H1 (cell line): Measurements from ENCODE around the gene AIFM2. TPM values are rescaled to one million over a fixed set of nuclear protein-coding genes. Genes with fewer than 3 reads are reported as not detected.

Experiments used
- CTCF ChIA-PET: fragments of 300-600 bp; sonication (Branson Sonifier 250); formaldehyde crosslinking; loops from one replicate; lab custom pipeline; 2021; ENCODE audit not compliant: partially characterized antibody; lab: Charles Lee
- POLR2A ChIA-PET: fragments of 300-600 bp; sonication (Branson Sonifier 250); formaldehyde crosslinking; loops from one replicate; lab custom pipeline; 2021; ENCODE audit warnings: inconsistent platforms; ENCODE audit not compliant: partially characterized antibody; lab: Charles Lee
- DNase-seq, 2 experiments: peaks; one replicate each; pipeline versions ENCODE4 v3.0.0 to v3.0.0-alpha.2; 2010 to 2022; ENCODE audit warnings: low spot score in 2 of 2, low read depth in 1 of 2, mixed read lengths in 1 of 2
- FAIRE-seq: peaks from 2 replicates; lab custom pipeline; 2011; peaks lifted over from hg19 to GRCh38; lab: Jason Lieb, UNC
- H2AFZ ChIP-seq: 2 replicates; pipeline ENCODE4 v1.8.1; 2012; ENCODE audit warnings: low read length, inconsistent platforms
- H2AK5ac ChIP-seq: 2 replicates; pipeline ENCODE4 v1.6.1; 2013; ENCODE audit warnings: low read depth, low read length
- H2BK120ac ChIP-seq: replicated peaks from 2 replicates; pipeline ENCODE3; 2013; ENCODE audit warnings: low read depth, low read length, inconsistent platforms
- H2BK12ac ChIP-seq: 2 replicates; pipeline ENCODE4 v1.6.1; 2013; ENCODE audit warnings: low read depth, low read length
- H2BK15ac ChIP-seq: 2 replicates; pipeline ENCODE4 v1.6.1; 2013; ENCODE audit warnings: low read length
- H2BK20ac ChIP-seq: 2 replicates; pipeline ENCODE4 v1.6.1; 2013; ENCODE audit warnings: low read length
- H2BK5ac ChIP-seq: 2 replicates; pipeline ENCODE4 v1.6.1; 2013; ENCODE audit warnings: low read depth, low read length
- H3K14ac ChIP-seq: 2 replicates; pipeline ENCODE4 v1.6.1; 2013; ENCODE audit warnings: inconsistent platforms; ENCODE audit not compliant: insufficient read length
- H3K18ac ChIP-seq: 2 replicates; pipeline ENCODE4 v1.6.1; 2013; ENCODE audit warnings: low read length; ENCODE audit errors: extremely low read depth
- H3K23ac ChIP-seq: 2 replicates; pipeline ENCODE4 v1.6.1; 2013; ENCODE audit warnings: inconsistent platforms; ENCODE audit not compliant: insufficient read length
- H3K23me2 ChIP-seq: 2 replicates; pipeline ENCODE4 v1.6.1; 2013; ENCODE audit warnings: low read depth, low read length
- H3K27ac ChIP-seq: 2 replicates; pipeline ENCODE4 v1.6.1; 2011; ENCODE audit warnings: low read depth, low read length, inconsistent platforms
- H3K27me3 ChIP-seq, 4 experiments: replicated peaks in 1 of 4; 1 replicate in 1 of 4; 2 replicates in 3 of 4; pipeline versions ENCODE4 v1.6.1 to v1.8.1; 2011 to 2013; ENCODE audit warnings: low read length in 3 of 4, mild to moderate bottlenecking in 3 of 4, inconsistent platforms in 2 of 4, mixed read lengths in 2 of 4, moderate library complexity in 1 of 4; ENCODE audit not compliant: control insufficient read depth in 3 of 4, insufficient read depth in 3 of 4; ENCODE audit errors: extremely low read depth in 1 of 4
- H3K36me3 ChIP-seq, 4 experiments: 2 replicates each; pipeline versions ENCODE4 v1.6.1 to v1.8.1; 2011 to 2013; ENCODE audit warnings: mild to moderate bottlenecking in 4 of 4, low read length in 3 of 4, moderate library complexity in 2 of 4, control low read depth in 1 of 4, inconsistent platforms in 1 of 4; ENCODE audit not compliant: insufficient read depth in 4 of 4, control insufficient read depth in 2 of 4
- H3K4ac ChIP-seq: replicated peaks from 2 replicates; pipeline ENCODE3; 2013; ENCODE audit warnings: low read length, low read depth, mixed read lengths, inconsistent platforms; ENCODE audit not compliant: insufficient read length
- H3K4me1 ChIP-seq, 4 experiments: replicated peaks in 1 of 4; 1 replicate in 1 of 4; 2 replicates in 3 of 4; pipeline versions ENCODE4 v1.6.1 to v1.8.1; 2011 to 2013; ENCODE audit warnings: low read length in 3 of 4, inconsistent platforms in 2 of 4, mixed read lengths in 1 of 4; ENCODE audit not compliant: insufficient read depth in 4 of 4, control insufficient read depth in 3 of 4
- H3K4me2 ChIP-seq, 2 experiments: 2 replicates each; pipeline versions ENCODE4 v1.6.1 to v1.8.1; 2011 to 2013; ENCODE audit warnings: low read depth in 2 of 2, low read length in 2 of 2, control low read depth in 1 of 2, inconsistent platforms in 1 of 2, mild to moderate bottlenecking in 1 of 2; ENCODE audit not compliant: insufficient read depth in 1 of 2
- H3K4me3 ChIP-seq, 4 experiments: fragments of 200-600, 300-600 bp in 1 of 4; sonication (generic), shearing (Covaris generic), sonication (Bioruptor Twin) in 1 of 4; 2 replicates each; pipeline versions ENCODE4 v1.5.1 to v1.8.1; 2011 to 2016; ENCODE audit warnings: low read length in 4 of 4, low read depth in 3 of 4, control low read depth in 2 of 4, inconsistent platforms in 2 of 4, mild to moderate bottlenecking in 2 of 4, mixed read lengths in 1 of 4, moderate library complexity in 1 of 4; ENCODE audit not compliant: insufficient read depth in 2 of 4; ENCODE audit errors: extremely low read depth in 1 of 4
- H3K56ac ChIP-seq: replicated peaks from 2 replicates; pipeline ENCODE3; 2013; ENCODE audit warnings: low read depth, mild to moderate bottlenecking, mixed read lengths, low read length, inconsistent platforms; ENCODE audit not compliant: insufficient read length
- H3K79me1 ChIP-seq: 2 replicates; pipeline ENCODE4 v1.6.1; 2013; ENCODE audit warnings: low read depth, low read length, control low read depth
- H3K79me2 ChIP-seq, 2 experiments: 2 replicates each; pipeline versions ENCODE4 v1.6.1 to v1.8.1; 2012 to 2013; ENCODE audit warnings: low read length in 2 of 2, mild to moderate bottlenecking in 2 of 2, inconsistent platforms in 1 of 2; ENCODE audit not compliant: insufficient read depth in 2 of 2, control insufficient read depth in 1 of 2
- H3K9ac ChIP-seq, 4 experiments: replicated peaks in 1 of 4; 1 replicate in 1 of 4; 2 replicates in 3 of 4; pipeline versions ENCODE4 v1.6.1 to v1.8.1; 2011 to 2013; ENCODE audit warnings: low read depth in 3 of 4, low read length in 3 of 4, control low read depth in 2 of 4, mild to moderate bottlenecking in 2 of 4, moderate library complexity in 2 of 4, inconsistent platforms in 1 of 4; ENCODE audit errors: extremely low read depth in 1 of 4
- H3K9me3 ChIP-seq, 2 experiments: 2 replicates each; pipeline versions ENCODE4 v1.6.1 to v1.8.1; 2012 to 2013; ENCODE audit warnings: mild to moderate bottlenecking in 2 of 2, moderate library complexity in 2 of 2, control low read depth in 1 of 2, inconsistent platforms in 1 of 2, low read depth in 1 of 2, low read length in 1 of 2, mixed read lengths in 1 of 2; ENCODE audit not compliant: insufficient read depth in 2 of 2
- H4K20me1 ChIP-seq, 2 experiments: replicated peaks in 1 of 2; 2 replicates each; pipeline versions ENCODE3 to v1.8.1; 2011 to 2013; ENCODE audit warnings: inconsistent platforms in 2 of 2, low read length in 2 of 2, mild to moderate bottlenecking in 1 of 2; ENCODE audit not compliant: insufficient read depth in 2 of 2, control insufficient read depth in 1 of 2
- H4K5ac ChIP-seq: 2 replicates; pipeline ENCODE4 v1.6.1; 2013; ENCODE audit warnings: low read length, low read depth, mixed read lengths, inconsistent platforms; ENCODE audit not compliant: insufficient read length
- H4K8ac ChIP-seq: 2 replicates; pipeline ENCODE4 v1.8.0; 2013; ENCODE audit warnings: mild to moderate bottlenecking, moderate library complexity, low read length, inconsistent platforms; ENCODE audit not compliant: insufficient read depth; ENCODE audit errors: extremely low read depth
- H4K91ac ChIP-seq: replicated peaks from 2 replicates; pipeline ENCODE3; 2013; ENCODE audit warnings: low read length, mixed read lengths, inconsistent platforms; ENCODE audit not compliant: insufficient read length
- EGR1 ChIP-seq: IDR thresholded peaks from 2 replicates; pipeline ENCODE4 v1.6.1; 2011; ENCODE audit warnings: low read depth, low read length, borderline replicate concordance
- KDM4A ChIP-seq: IDR thresholded peaks from one replicate; pipeline ENCODE4 v1.7.1; 2012; ENCODE audit warnings: low read depth, mild to moderate bottlenecking, moderate library complexity, low read length, inconsistent platforms; ENCODE audit not compliant: severe bottlenecking
- RAD21 ChIP-seq, 2 experiments: IDR thresholded peaks in 1 of 2; conservative IDR thresholded peaks in 1 of 2; 2 replicates each; pipeline ENCODE4 v1.6.1; 2011; ENCODE audit warnings: low read depth in 2 of 2, low read length in 2 of 2, improper control_type of control experiment in 1 of 2, inconsistent platforms in 1 of 2, mild to moderate bottlenecking in 1 of 2, moderate library complexity in 1 of 2
- RXRA ChIP-seq: IDR thresholded peaks from 2 replicates; pipeline ENCODE4 v1.6.1; 2011; ENCODE audit warnings: low read depth, mild to moderate bottlenecking, low read length, moderate library complexity; ENCODE audit not compliant: insufficient read depth
- TAF1 ChIP-seq: IDR thresholded peaks from 2 replicates; pipeline ENCODE4 v1.6.1; 2011; ENCODE audit warnings: mild to moderate bottlenecking, low read depth, low read length
- TBP ChIP-seq: IDR thresholded peaks from 2 replicates; pipeline ENCODE4 v1.6.1; 2011; ENCODE audit warnings: low read depth, low read length, improper control_type of control experiment
- ZNF274 ChIP-seq: IDR thresholded peaks from 2 replicates; pipeline ENCODE4 v1.7.0; 2012; ENCODE audit warnings: low read length, borderline replicate concordance; ENCODE audit errors: extremely low read depth
- WGBS, 2 experiments: shearing (Covaris generic) in 1 of 2; methylation state at CpG; one replicate each; pipeline versions ENCODE4 v1.1.6 to v1.1.7; 2013 to 2015; ENCODE audit warnings: low lambda C conversion rate in 2 of 2, mixed read lengths in 2 of 2, inconsistent platforms in 1 of 2, low coverage in 1 of 2, missing lambda C conversion rate in 1 of 2; ENCODE audit not compliant: insufficient replicate concordance in 2 of 2, insufficient coverage in 1 of 2, insufficient read length in 1 of 2; ENCODE audit errors: extremely low coverage in 1 of 2, missing lambda C conversion rate in 1 of 2; 5-methylcytosine and 5-hydroxymethylcytosine counted together
- polyA plus RNA-seq, 7 experiments: library from polyadenylated mRNA; depleted of rRNA in 3 of 7; stranded (reverse) in 5 of 7; unstranded in 2 of 7; fragments of >200 nt in 5 of 7; fragments of 200-250 nt in 2 of 7; gene quantifications; 1 replicate in 5 of 7; 2 replicates in 1 of 7; 4 replicates in 1 of 7; pipeline versions ENCODE4 v1.2.1 to v1.2.3, GENCODE V29; 2011 to 2013; ENCODE audit warnings: missing spikeins in 2 of 7, mixed read lengths in 2 of 7
- total RNA-seq: library from RNA; stranded (reverse); fragmentation: NEBNext Ultra II Directional; extraction: Animal tissue kit (Norgen Biotek cat#: 25700); gene quantifications from 2 replicates; pipeline ENCODE4 v1.2.1, GENCODE V29; 2021
- TF ChIP-seq, protein P1 (sequence below): IDR thresholded peaks from 2 replicates; pipeline ENCODE4 v1.6.1; 2011; ENCODE audit warnings: low read length, improper control_type of control experiment
- TF ChIP-seq, protein P2 (sequence below), 3 experiments: IDR thresholded peaks; 1 replicate in 2 of 3; 2 replicates in 1 of 3; pipeline versions ENCODE4 v1.5.1 to v1.6.1; 2011; ENCODE audit warnings: low read length in 3 of 3, mild to moderate bottlenecking in 3 of 3, inconsistent platforms in 2 of 3, low read depth in 1 of 3, moderate library complexity in 1 of 3; ENCODE audit not compliant: insufficient read depth in 1 of 3; ENCODE audit errors: control extremely low read depth in 1 of 3

AIFM2 gene
- total and polyA plus RNA-seq, 2 of the 8 experiments (the other 6 are each of a cell fraction or from before 2014, with no cell fraction given) = 4.0 TPM

DNA sequence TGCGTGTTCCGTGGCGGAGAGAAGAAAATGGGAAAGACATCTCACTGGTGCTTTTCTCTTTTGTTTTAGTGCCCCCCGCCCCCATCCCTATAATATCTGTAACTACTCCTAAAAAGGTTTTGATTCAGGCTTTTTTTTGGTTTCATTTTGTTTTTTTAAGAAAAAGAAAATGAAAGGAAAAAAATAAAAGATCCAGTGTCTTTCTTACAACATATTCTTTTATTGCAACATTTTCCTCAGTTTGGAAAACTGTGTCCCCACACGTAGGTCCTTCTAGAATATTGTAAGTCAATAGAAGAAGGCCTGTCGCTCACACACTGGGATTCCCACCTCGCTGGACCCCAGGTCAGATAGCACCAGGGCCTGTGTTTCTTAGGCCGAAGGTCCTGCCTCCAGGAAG lies 20.6 kb downstream of the AIFM2 start:
- Histone ChIP-seq H2AK5ac (no peak overlapping the region), H3K56ac (no peak overlapping the region), H4K91ac (no peak overlapping the region), H3K9ac (no peak overlapping the region), H2BK12ac (no peak overlapping the region), H3K14ac (no peak overlapping the region), H3K9me3 (no peaks in the 10 kb centered on the region), H3K79me1 (no peaks in the 10 kb centered on the region), H3K23me2 (no peaks in the 10 kb centered on the region), H3K27me3 (no peaks in the 10 kb centered on the region), H3K4me1 (peaks cover 0 to under 1% (median under 1%) of the 10 kb centered on the region in 4 experiments; a peak in 2 of 7 replicates), H2BK15ac (no peak overlapping the region), H4K8ac (no peak overlapping the region), H3K18ac (no peak overlapping the region), H2BK5ac (no peak overlapping the region), H2AFZ (no peak overlapping the region), H3K27ac (no peak overlapping the region), H3K23ac (no peak overlapping the region), H3K4me3 (no peak overlapping the region), H4K5ac (no peak overlapping the region), H3K4ac (no peak overlapping the region), H3K4me2 (no peak overlapping the region), H2BK120ac (no peak overlapping the region), H3K36me3 (no peaks in the 10 kb centered on the region; a peak in 1 of 8 replicates), H4K20me1 (peaks cover 0 to 4% of the 10 kb centered on the region in 2 experiments), H2BK20ac (no peak overlapping the region), H3K79me2 (no peaks in the 10 kb centered on the region)
- FAIRE-seq = no peak
- POLR2A ChIA-PET = no interaction called here
- CTCF ChIA-PET = interaction anchor here (0.9 kb wide), 1 partner anchor 19 kb away, joined by 3 read pairs; no protein-coding TSS in a partner anchor
- 87% methylated on average over 8 of the region's 8 CpGs; no CpG with 5 or more reads in 1 of the 2 experiments for WGBS, 2 experiments
- TF ChIP-seq TAF1 = no peak
- TF ChIP-seq, protein P1, sequence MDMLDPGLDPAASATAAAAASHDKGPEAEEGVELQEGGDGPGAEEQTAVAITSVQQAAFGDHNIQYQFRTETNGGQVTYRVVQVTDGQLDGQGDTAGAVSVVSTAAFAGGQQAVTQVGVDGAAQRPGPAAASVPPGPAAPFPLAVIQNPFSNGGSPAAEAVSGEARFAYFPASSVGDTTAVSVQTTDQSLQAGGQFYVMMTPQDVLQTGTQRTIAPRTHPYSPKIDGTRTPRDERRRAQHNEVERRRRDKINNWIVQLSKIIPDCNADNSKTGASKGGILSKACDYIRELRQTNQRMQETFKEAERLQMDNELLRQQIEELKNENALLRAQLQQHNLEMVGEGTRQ = no peak
- no peak for TF ChIP-seq ZNF274
- TF ChIP-seq, protein P2, sequence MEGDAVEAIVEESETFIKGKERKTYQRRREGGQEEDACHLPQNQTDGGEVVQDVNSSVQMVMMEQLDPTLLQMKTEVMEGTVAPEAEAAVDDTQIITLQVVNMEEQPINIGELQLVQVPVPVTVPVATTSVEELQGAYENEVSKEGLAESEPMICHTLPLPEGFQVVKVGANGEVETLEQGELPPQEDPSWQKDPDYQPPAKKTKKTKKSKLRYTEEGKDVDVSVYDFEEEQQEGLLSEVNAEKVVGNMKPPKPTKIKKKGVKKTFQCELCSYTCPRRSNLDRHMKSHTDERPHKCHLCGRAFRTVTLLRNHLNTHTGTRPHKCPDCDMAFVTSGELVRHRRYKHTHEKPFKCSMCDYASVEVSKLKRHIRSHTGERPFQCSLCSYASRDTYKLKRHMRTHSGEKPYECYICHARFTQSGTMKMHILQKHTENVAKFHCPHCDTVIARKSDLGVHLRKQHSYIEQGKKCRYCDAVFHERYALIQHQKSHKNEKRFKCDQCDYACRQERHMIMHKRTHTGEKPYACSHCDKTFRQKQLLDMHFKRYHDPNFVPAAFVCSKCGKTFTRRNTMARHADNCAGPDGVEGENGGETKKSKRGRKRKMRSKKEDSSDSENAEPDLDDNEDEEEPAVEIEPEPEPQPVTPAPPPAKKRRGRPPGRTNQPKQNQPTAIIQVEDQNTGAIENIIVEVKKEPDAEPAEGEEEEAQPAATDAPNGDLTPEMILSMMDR (IDR thresholded peaks at IDR 0.05; ENCODE audit: control extremely low read depth in 1 of 3, insufficient read depth in 1 of 3, low read depth in 1 of 3, low read length in 3 of 3) = no peak
- TF ChIP-seq EGR1 = no peak
- no peak for TF ChIP-seq RAD21 (IDR thresholded peaks at IDR 0.05 in 1 of 2, conservative IDR thresholded peaks at IDR 0.05 in 1 of 2; ENCODE audit: low read depth in 2 of 2, low read length in 2 of 2)
- TF ChIP-seq KDM4A = no peak
- no peak for TF ChIP-seq RXRA
- no peak for TF ChIP-seq TBP
- DNase-seq = no peak
